Glomerular visceral epithelial cell (primary cell): ENCODE measurements around the gene PBX1.

Source experiments
- DNase-seq: peaks from one replicate; pipeline ENCODE4 v3.0.0-alpha.2; 2016; ENCODE audit errors: extremely low spot score

The PBX1 gene

GRCh38 chr1:164563721-164564360 lies 4.9 kb downstream of the PBX1 start:
- no peak for DNase-seq

- DNase-seq = no peak
Measured at GRCh38 chr1:164564378-164564777, 5.4 kb downstream of the PBX1 start.

- no peak for DNase-seq
Measured at GRCh38 chr1:164565357-164565756, 6.4 kb downstream of the PBX1 start.

- DNase-seq = no peak
Measured at GRCh38 chr1:164567774-164568173, 8.8 kb downstream of the PBX1 start.

- DNase-seq = no peak
Measured at GRCh38 chr1:164569241-164569640, 10.3 kb downstream of the PBX1 start.

- no peak for DNase-seq
Measured at GRCh38 chr1:164569866-164570265, 10.9 kb downstream of the PBX1 start.

- DNase-seq = no peak
Measured at GRCh38 chr1:164571333-164571732, 12.3 kb downstream of the PBX1 start.

- no peak for DNase-seq
Measured at GRCh38 chr1:164575356-164575886, 16.4 kb downstream of the PBX1 start.

GRCh38 chr1:164576291-164577271 lies 17.6 kb downstream of the PBX1 start:
- DNase-seq = no peak

GRCh38 chr1:164577291-164577690 lies 18.3 kb downstream of the PBX1 start:
- DNase-seq = no peak

- no peak for DNase-seq
Measured at GRCh38 chr1:164578479-164579200, 19.7 kb downstream of the PBX1 start.

GRCh38 chr1:164579381-164579780 lies 20.4 kb downstream of the PBX1 start:
- DNase-seq = no peak

- no peak for DNase-seq
Measured at GRCh38 chr1:164581762-164582161, 22.8 kb downstream of the PBX1 start.

- DNase-seq = no peak
Measured at GRCh38 chr1:164583196-164583595, 24.2 kb downstream of the PBX1 start.

GRCh38 chr1:164583835-164584539 lies 25.0 kb downstream of the PBX1 start:
- no peak for DNase-seq

- no peak for DNase-seq
Measured at GRCh38 chr1:164586591-164586990, 27.6 kb downstream of the PBX1 start.

GRCh38 chr1:164587617-164588501 lies 28.9 kb downstream of the PBX1 start:
- DNase-seq = no peak

- no peak for DNase-seq
Measured at GRCh38 chr1:164588516-164589341, 29.7 kb downstream of the PBX1 start.

- no peak for DNase-seq
Measured at GRCh38 chr1:164589408-164589807, 30.4 kb downstream of the PBX1 start.
